Trophoblast cell (in vitro differentiated cells and primary cell): Measurements from ENCODE around the gene TMEM232.
"Not testable (repeated sequence)": the region's sequence is repeated elsewhere in the genome, so short reads cannot be mapped to it uniquely, and the experiment has no call there.

ENCODE experiments used
- DNase-seq, 2 donors: peaks; one replicate each; pipeline ENCODE4 v3.0.0-alpha.2; 2016
- H2AFZ ChIP-seq: 2 replicates; pipeline ENCODE4 v1.6.1; 2013; ENCODE audit warnings: low read length, moderate library complexity, mild to moderate bottlenecking; ENCODE audit not compliant: insufficient read depth, poor library complexity
- H2AK5ac ChIP-seq: 2 replicates; pipeline ENCODE4 v1.6.1; 2013; ENCODE audit warnings: mild to moderate bottlenecking, low read length
- H2BK120ac ChIP-seq: 2 replicates; pipeline ENCODE4 v1.6.1; 2013; ENCODE audit warnings: low read length, mild to moderate bottlenecking, moderate library complexity; ENCODE audit not compliant: insufficient read depth, poor library complexity
- H2BK12ac ChIP-seq: 2 replicates; pipeline ENCODE4 v1.6.1; 2013; ENCODE audit warnings: mild to moderate bottlenecking, low read length, moderate library complexity
- H2BK5ac ChIP-seq: 2 replicates; pipeline ENCODE4 v1.6.1; 2013; ENCODE audit warnings: low read length, low read depth, moderate library complexity, mild to moderate bottlenecking; ENCODE audit not compliant: poor library complexity
- H3K14ac ChIP-seq: 2 replicates; pipeline ENCODE4 v1.6.1; 2013; ENCODE audit warnings: mild to moderate bottlenecking, low read length
- H3K18ac ChIP-seq: 2 replicates; pipeline ENCODE4 v1.6.1; 2013; ENCODE audit warnings: mild to moderate bottlenecking, low read length
- H3K23ac ChIP-seq: 2 replicates; pipeline ENCODE4 v1.6.1; 2013; ENCODE audit warnings: low read length
- H3K27ac ChIP-seq: 2 replicates; pipeline ENCODE4 v1.5.1; 2013; ENCODE audit warnings: low read depth, mild to moderate bottlenecking, inconsistent platforms, low read length, moderate library complexity
- H3K27me3 ChIP-seq: 2 replicates; pipeline ENCODE4 v1.6.1; 2013; ENCODE audit warnings: inconsistent platforms, mild to moderate bottlenecking, low read length, moderate library complexity; ENCODE audit not compliant: insufficient read depth
- H3K36me3 ChIP-seq, 2 experiments: 1 replicate in 1 of 2; 2 replicates in 1 of 2; pipeline ENCODE4 v1.6.1; 2013; ENCODE audit warnings: low read length in 2 of 2, mild to moderate bottlenecking in 2 of 2, moderate library complexity in 1 of 2; ENCODE audit not compliant: insufficient read depth in 2 of 2, control insufficient read depth in 1 of 2
- H3K4ac ChIP-seq: 2 replicates; pipeline ENCODE4 v1.6.1; 2013; ENCODE audit warnings: low read depth, mild to moderate bottlenecking, low read length, moderate library complexity
- H3K4me1 ChIP-seq, 2 experiments: 1 replicate in 1 of 2; 2 replicates in 1 of 2; pipeline ENCODE4 v1.6.1; 2013; ENCODE audit warnings: low read length in 2 of 2, mild to moderate bottlenecking in 2 of 2, moderate library complexity in 1 of 2; ENCODE audit not compliant: insufficient read depth in 2 of 2, control insufficient read depth in 1 of 2
- H3K4me2 ChIP-seq: 2 replicates; pipeline ENCODE4 v1.6.1; 2013; ENCODE audit warnings: inconsistent platforms, mild to moderate bottlenecking, low read length, moderate library complexity
- H3K4me3 ChIP-seq: 2 replicates; pipeline ENCODE4 v1.5.1; 2013; ENCODE audit warnings: mild to moderate bottlenecking, low read depth, low read length, inconsistent platforms
- H3K79me1 ChIP-seq: one replicate; pipeline ENCODE4 v1.6.1; 2013; ENCODE audit warnings: low read length
- H3K79me2 ChIP-seq: 2 replicates; pipeline ENCODE4 v1.6.1; 2013; ENCODE audit warnings: low read length, mild to moderate bottlenecking; ENCODE audit not compliant: control insufficient read depth, insufficient read depth, poor library complexity
- H3K9ac ChIP-seq: 2 replicates; pipeline ENCODE4 v1.6.1; 2013; ENCODE audit warnings: mild to moderate bottlenecking, low read length
- H3K9me3 ChIP-seq: 2 replicates; pipeline ENCODE4 v1.6.1; 2013; ENCODE audit warnings: low read depth, mild to moderate bottlenecking, control low read depth, inconsistent platforms, low read length; ENCODE audit not compliant: insufficient read depth
- H4K12ac ChIP-seq: 2 replicates; pipeline ENCODE4 v1.6.1; 2013; ENCODE audit warnings: low read depth, mild to moderate bottlenecking, low read length, moderate library complexity
- H4K8ac ChIP-seq: 2 replicates; pipeline ENCODE4 v1.6.1; 2013; ENCODE audit warnings: low read depth, mild to moderate bottlenecking, low read length, moderate library complexity
- H4K91ac ChIP-seq: one replicate; pipeline ENCODE4 v1.6.1; 2013; ENCODE audit warnings: low read depth, mild to moderate bottlenecking, low read length, moderate library complexity
- WGBS: extraction: QIAGEN DNeasy Blood & Tissue Kit; methylation state at CpG from one replicate; pipeline ENCODE4 v1.1.7; 2013; ENCODE audit warnings: missing lambda C conversion rate; ENCODE audit not compliant: insufficient read length, insufficient coverage; ENCODE audit errors: extremely low coverage; 5-methylcytosine and 5-hydroxymethylcytosine counted together

TMEM232 gene

GRCh38 chr5:110736753-110737152, 10.3 kb upstream of the TMEM232 start:
- no peak overlapping the region for H2BK5ac ChIP-seq
- no peak overlapping the region for H4K8ac ChIP-seq
- H3K4me2 ChIP-seq = no peak overlapping the region
- peaks cover 7% of the 10 kb centered on the region for H3K79me1 ChIP-seq
- no peak overlapping the region for H3K4ac ChIP-seq
- H2BK12ac ChIP-seq = no peak overlapping the region
- no peak overlapping the region for H2AK5ac ChIP-seq
- H4K91ac ChIP-seq = no peak overlapping the region
- no peak overlapping the region for H3K9ac ChIP-seq
- WGBS = no CpG with 5 or more reads among the region's 3 CpGs
- no peak overlapping the region for H2AFZ ChIP-seq
- H3K36me3 ChIP-seq = no peaks in the 10 kb centered on the region
- no peak overlapping the region for H3K14ac ChIP-seq
- H2BK120ac ChIP-seq = no peak overlapping the region
- no peak overlapping the region for H3K4me3 ChIP-seq
- peaks cover 3% of the 10 kb centered on the region for H3K79me2 ChIP-seq
- DNase-seq = no peak
- H3K9me3 ChIP-seq = no peaks in the 10 kb centered on the region
- no peak overlapping the region for H3K18ac ChIP-seq
- H3K27ac ChIP-seq = no peak overlapping the region
- H3K23ac ChIP-seq = no peak overlapping the region
- peaks cover 0 to 2% of the 10 kb centered on the region in 2 experiments for H3K4me1 ChIP-seq
- H4K12ac ChIP-seq = no peak overlapping the region
- no peaks in the 10 kb centered on the region for H3K27me3 ChIP-seq

- no peak overlapping the region for H3K9ac ChIP-seq
- no peaks in the 10 kb centered on the region for H3K27me3 ChIP-seq
- H3K79me2 ChIP-seq = peaks cover 3% of the 10 kb centered on the region
- no peak overlapping the region for H4K91ac ChIP-seq
- no peak overlapping the region for H3K23ac ChIP-seq
- H2BK120ac ChIP-seq = no peak overlapping the region
- no CpG with 5 or more reads among the region's 1 CpG for WGBS
- no peaks in the 10 kb centered on the region for H3K36me3 ChIP-seq
- peaks cover 3% of the 10 kb centered on the region for H3K9me3 ChIP-seq
- no peak overlapping the region for H2AFZ ChIP-seq
- no peak overlapping the region for H3K14ac ChIP-seq
- H2BK12ac ChIP-seq = no peak overlapping the region
- no peak overlapping the region for H3K4me3 ChIP-seq
- no peak overlapping the region for H2AK5ac ChIP-seq
- no peak overlapping the region for H3K4ac ChIP-seq
- no peak overlapping the region for H3K18ac ChIP-seq
- no peak for DNase-seq
- no peak overlapping the region for H3K27ac ChIP-seq
- H3K4me2 ChIP-seq = no peak overlapping the region
- H3K79me1 ChIP-seq = peaks cover 7% of the 10 kb centered on the region
- no peak overlapping the region for H4K12ac ChIP-seq
- no peak overlapping the region for H4K8ac ChIP-seq
- no peak overlapping the region for H2BK5ac ChIP-seq
- peaks cover 0 to 2% of the 10 kb centered on the region in 2 experiments for H3K4me1 ChIP-seq
Observed at GRCh38 chr5:110735556-110735955, 9.1 kb upstream of the TMEM232 start.

GRCh38 chr5:110734101-110734500, 7.6 kb upstream of the TMEM232 start:
- Histone ChIP-seq H3K18ac (no peak overlapping the region), H3K4me3 (no peak overlapping the region), H2BK12ac (no peak overlapping the region), H2AFZ (no peak overlapping the region), H3K79me1 (peaks cover 6% of the 10 kb centered on the region), H4K91ac (no peak overlapping the region), H3K36me3 (no peaks in the 10 kb centered on the region), H2AK5ac (no peak overlapping the region), H3K23ac (no peak overlapping the region), H3K4me2 (no peak overlapping the region), H4K8ac (no peak overlapping the region), H2BK120ac (no peak overlapping the region), H3K9me3 (peaks cover 3% of the 10 kb centered on the region), H3K4me1 (peaks cover 0 to 2% of the 10 kb centered on the region in 2 experiments), H3K14ac (no peak overlapping the region), H4K12ac (no peak overlapping the region), H3K27me3 (no peaks in the 10 kb centered on the region), H3K79me2 (peaks cover 2% of the 10 kb centered on the region), H3K27ac (no peak overlapping the region), H2BK5ac (no peak overlapping the region), H3K9ac (peak overlapping the region; percentile 52), H3K4ac (no peak overlapping the region)
- no peak for DNase-seq
- WGBS = no CpG with 5 or more reads among the region's 2 CpGs

- H2BK120ac ChIP-seq, DNase-seq, H3K79me2 ChIP-seq, H3K9me3 ChIP-seq, H3K4me2 ChIP-seq, H2BK12ac ChIP-seq, H3K36me3 ChIP-seq, H3K4me3 ChIP-seq, H2BK5ac ChIP-seq, H3K18ac ChIP-seq, H4K8ac ChIP-seq, H3K4me1 ChIP-seq, H3K27me3 ChIP-seq, H3K23ac ChIP-seq, H3K9ac ChIP-seq, H2AFZ ChIP-seq, H3K14ac ChIP-seq, H3K27ac ChIP-seq, H3K79me1 ChIP-seq, H2AK5ac ChIP-seq, H4K91ac ChIP-seq, H3K4ac ChIP-seq, H4K12ac ChIP-seq: not testable (repeated sequence)
- WGBS = no CpG with 5 or more reads among the region's 2 CpGs
Observed at GRCh38 chr5:110731499-110731898, 5.0 kb upstream of the TMEM232 start.
